ENCODE results near the gene TJP3.

Gene TJP3

GRCh38 chr19:3669082-3669946 is 38.9 kb upstream of the TJP3 start:
- no peak overlapping the region for H3K4me3 ChIP-seq (ENCODE audit: low read depth, low read length)
- TF ChIP-seq, protein P1, sequence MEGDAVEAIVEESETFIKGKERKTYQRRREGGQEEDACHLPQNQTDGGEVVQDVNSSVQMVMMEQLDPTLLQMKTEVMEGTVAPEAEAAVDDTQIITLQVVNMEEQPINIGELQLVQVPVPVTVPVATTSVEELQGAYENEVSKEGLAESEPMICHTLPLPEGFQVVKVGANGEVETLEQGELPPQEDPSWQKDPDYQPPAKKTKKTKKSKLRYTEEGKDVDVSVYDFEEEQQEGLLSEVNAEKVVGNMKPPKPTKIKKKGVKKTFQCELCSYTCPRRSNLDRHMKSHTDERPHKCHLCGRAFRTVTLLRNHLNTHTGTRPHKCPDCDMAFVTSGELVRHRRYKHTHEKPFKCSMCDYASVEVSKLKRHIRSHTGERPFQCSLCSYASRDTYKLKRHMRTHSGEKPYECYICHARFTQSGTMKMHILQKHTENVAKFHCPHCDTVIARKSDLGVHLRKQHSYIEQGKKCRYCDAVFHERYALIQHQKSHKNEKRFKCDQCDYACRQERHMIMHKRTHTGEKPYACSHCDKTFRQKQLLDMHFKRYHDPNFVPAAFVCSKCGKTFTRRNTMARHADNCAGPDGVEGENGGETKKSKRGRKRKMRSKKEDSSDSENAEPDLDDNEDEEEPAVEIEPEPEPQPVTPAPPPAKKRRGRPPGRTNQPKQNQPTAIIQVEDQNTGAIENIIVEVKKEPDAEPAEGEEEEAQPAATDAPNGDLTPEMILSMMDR (IDR thresholded peaks at IDR 0.05; ENCODE audit: borderline replicate concordance, insufficient read depth, low read depth, low read length) = no peak

DNA sequence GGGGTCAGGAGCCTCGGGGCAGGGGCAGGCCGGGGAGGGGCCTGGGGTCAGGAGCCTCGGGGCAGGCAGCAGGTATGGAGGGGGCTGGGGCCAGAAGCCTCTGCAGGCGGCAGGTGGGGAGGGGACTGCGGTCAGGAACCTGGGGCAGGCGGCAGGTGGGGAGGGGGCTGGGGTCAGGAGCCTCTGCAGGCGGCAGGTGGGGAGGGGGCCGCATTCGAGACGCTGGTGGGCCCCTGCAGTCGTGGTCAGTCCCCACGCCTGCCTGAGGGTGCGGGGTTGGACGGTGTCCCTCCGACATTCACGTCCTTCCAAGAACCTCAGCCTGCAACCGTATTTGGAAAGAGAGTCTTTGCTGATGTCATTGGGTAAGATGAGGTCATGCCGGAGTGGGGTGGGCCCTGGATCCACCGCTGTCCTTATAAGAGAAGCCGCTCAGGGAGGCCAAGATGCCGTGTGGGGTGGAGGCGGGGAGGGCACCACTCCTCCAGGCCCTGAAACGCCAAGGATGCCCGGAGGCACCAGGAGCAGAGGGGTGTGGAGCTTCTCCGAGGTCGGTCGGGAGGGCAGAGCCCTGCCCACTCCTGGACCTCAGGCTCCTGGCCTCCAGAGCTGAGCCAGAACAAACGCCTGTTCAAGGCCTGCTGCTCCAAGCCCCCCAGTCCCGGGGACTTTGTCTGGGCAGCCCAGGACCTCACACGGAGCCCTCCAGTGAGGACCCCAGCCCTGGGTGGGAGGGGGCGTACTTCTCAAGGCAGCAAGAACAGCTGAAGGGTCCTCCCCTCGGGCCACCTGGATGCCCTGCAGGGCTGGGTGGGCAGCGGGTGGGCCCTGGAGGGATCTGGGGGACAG is 38.0 kb upstream of the TJP3 start:
- TF ChIP-seq, protein P1 (IDR thresholded peaks at IDR 0.05; ENCODE audit: borderline replicate concordance, insufficient read depth, low read depth, low read length) = no peak
- H3K4me3 ChIP-seq (ENCODE audit: low read depth, low read length) = no peak overlapping the region

DNA sequence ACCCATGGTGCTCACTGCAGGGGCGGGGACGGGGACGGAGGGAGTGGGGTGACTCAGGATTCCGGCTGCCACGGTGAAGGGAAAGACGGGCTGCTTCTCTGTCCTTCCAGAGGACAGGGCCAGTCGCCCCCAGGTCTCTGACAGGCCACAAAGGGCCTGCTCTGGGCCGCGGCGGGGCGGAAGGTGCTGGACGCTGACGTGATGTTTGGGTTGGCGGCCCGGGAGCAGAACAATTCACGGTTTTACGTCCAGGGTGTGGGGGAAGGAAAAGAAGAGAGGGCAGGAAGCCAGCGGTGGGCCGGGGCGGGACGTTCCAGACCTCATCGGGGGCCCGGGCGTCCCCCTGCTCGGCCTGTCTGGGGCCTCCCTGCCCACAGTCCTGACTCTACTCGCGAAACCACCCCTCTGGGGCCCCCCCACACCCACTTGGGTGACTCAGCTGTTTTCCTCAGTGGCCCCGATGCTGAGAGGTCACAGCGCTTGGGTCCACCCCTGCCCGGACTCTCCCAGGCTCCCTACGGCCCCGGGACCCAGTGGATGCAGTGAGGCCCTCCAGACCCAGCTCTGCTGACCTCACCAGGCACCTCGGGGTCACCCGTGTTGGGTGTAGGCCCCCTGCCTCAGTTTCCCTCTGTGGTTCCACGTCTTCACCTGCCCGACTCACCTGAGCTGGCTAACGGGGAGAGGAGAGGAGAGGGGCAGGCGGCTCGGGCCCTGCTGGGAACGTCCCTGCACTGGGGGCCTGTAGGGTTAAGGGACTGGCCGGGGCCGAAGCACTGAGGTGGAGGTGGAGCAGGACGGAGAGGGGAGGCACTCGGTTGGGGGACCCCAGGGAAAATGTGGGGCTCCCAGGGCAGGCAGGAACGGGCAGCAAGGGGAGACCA is 37.1 kb upstream of the TJP3 start:
- TF ChIP-seq, protein P1 (IDR thresholded peaks at IDR 0.05; ENCODE audit: borderline replicate concordance, insufficient read depth, low read depth, low read length) = no peak
- H3K4me3 ChIP-seq (ENCODE audit: low read depth, low read length) = peak overlapping the region; percentile 44

DNA sequence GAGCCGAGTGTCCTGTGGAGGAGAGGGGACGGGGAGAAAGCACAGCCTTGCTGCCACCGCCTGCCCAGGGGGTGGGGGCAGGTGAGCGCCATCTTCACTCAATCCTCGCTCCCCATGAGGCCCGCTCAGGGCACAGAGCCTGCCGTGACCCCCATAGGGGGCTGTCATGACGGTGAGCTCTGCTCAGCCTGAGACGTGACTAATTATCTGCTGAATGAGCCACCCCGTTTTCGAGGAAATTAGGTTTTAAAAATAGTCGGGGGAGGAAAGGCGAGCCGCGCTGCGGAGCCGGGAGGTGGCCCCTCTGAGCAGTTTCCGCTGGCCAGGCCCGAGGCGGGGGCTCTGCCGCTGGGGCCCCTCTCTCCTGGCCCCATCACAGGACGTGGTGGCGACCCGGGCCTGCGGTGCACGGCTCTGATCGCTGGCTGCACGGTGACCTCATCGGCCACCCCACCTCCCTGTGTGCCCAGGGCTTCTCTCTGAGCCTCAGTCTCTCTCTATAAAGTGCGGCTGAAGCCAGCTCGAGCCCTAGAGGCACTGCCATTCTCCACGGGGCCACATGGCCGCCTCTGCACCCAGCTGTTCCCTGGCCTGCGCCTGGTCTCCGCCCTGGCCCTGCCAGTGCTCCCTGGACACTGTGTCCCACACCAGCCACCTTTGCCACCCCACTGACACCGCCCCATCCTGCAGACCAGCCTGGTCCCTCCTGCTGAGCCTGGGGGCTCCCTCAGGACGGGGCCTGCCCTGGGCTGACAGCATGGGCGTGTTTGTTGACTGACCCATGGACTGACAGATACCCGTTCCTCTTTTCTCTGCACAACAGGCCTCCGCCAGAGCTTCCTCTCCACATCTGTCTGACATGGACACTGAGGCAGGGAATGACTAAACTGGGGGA is 36.3 kb upstream of the TJP3 start:
- H3K4me3 ChIP-seq (ENCODE audit: low read depth, low read length) = peak overlapping the region; percentile 44
- TF ChIP-seq, protein P1 (IDR thresholded peaks at IDR 0.05; ENCODE audit: borderline replicate concordance, insufficient read depth, low read depth, low read length) = 0 out of 2 replicates have a peak, but pooled peaks have one; percentile 9

DNA sequence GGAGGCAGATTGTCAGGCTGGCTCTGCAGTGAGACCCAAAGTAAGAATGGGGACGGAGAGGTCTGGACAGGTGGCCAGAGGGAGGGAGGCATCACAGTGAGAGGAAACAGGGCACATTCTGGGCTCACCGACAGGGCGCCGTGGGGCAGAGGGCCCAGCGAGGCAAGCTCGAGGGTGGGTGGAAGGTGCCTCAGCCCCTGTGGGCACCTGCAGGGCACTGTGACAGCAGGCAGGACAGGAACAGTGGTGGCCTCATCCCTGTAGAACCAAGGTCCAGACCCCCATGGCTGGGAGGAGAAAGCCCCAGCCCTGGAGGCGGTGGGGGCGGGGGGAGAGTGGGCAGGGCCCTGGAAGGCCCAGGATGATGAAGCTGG is 35.6 kb upstream of the TJP3 start:
- no peak overlapping the region for H3K4me3 ChIP-seq (ENCODE audit: low read depth, low read length)

More for the DNA sequence above, 35.6 kb upstream of the TJP3 start:
- TF ChIP-seq, protein P1 (IDR thresholded peaks at IDR 0.05; ENCODE audit: borderline replicate concordance, insufficient read depth, low read depth, low read length) = no peak

Data from GM12875 (cell line).